Measurements from ENCODE around the gene KCNA2.
A peak's percentile ranks its signal among the peaks of the same experiment; 100 is the strongest.

The KCNA2 gene

DNA sequence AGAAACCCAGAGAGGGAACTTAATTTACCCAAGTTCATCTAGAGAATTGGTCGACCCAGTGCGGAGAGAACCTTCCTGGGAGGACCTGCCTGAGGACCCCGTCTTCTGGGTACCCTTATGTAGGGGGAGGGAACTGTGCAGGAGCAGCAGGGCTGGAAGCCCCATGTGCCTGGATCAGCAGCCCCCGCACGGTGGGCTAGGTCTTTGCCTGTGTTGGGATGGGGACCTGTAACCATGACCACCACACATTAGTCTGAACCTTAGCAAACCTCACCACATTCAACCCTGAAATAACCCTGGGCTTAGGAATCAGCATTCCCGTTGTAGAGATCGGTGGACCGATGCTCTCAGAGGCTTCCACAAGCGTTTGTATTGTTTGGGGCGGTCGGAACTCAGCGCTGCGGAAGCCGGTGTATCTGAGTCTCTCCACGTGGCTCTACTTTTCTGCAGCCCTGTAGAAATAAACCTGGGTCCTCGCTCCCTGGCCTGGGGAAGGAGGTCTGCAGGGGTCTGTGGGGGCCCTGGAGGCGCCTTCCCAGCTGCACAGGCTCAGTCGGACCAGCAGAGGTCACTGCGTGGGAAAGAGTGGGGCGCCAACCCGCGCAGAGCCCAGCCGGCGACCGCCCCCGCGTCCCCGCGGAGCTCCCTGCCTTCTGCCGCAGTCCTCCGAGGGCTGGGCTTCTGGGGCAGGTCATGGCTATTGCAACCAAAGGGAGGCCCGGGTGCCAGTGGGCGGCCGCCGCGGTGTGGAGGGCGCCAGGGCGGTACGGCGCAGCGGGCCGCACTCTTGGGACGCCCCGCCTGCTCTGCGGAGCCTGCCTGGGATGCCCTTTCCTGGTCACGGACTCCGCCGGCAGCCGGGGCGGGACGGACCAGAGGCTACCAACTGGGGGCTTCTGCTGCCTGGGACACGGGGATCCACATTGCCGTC lies 51.0 kb downstream of the KCNA2 start:
- Histone ChIP-seq H3K4me1 (ENCODE audit: insufficient read depth, low read length) (peaks cover 4% of the 10 kb centered on the region; the same call in 1 of the 2 replicates), H3K9ac (ENCODE audit: low read depth, low read length) (peak overlapping the region; percentile 50; the same call in 1 of the 2 replicates), H3K9me3 (ENCODE audit: control insufficient read depth, insufficient read depth, low read length) (no peaks in the 10 kb centered on the region), H3K36me3 (ENCODE audit: insufficient read depth, low read length) (no peaks in the 10 kb centered on the region)

DNA sequence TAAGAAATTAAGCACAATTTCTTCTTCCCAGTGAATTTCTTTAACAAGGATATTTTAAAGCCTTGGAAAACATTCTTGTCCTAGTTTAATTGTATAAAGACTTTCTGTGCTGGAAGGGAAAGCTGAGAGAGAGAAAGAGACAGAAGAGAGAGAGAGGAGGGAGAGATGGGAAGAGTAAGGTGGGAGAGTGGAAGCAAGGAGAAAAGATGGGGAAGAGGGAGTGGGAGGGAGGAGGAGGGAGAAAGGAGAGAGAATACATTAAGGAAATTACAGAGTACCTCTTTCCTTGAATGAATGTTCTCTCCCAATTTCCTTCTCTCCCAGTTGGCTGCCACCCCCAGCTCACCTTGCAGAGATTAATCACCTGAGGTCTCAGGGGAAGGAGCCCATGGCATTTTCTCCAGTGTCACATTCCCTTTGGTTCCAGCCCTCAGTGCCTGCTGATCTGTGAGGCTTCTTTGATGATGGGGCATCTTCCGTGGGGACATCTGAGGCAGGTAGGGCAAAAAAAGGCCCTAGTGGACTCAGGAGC lies 54.8 kb downstream of the KCNA2 start:
- Histone ChIP-seq H3K9ac (ENCODE audit: low read depth, low read length) (no peak overlapping the region), H3K4me1 (ENCODE audit: insufficient read depth, low read length) (0 out of 2 replicates have a peak, but pooled peaks cover 4% of the 10 kb centered on the region), H3K36me3 (ENCODE audit: insufficient read depth, low read length) (no peaks in the 10 kb centered on the region), H3K9me3 (ENCODE audit: control insufficient read depth, insufficient read depth, low read length) (no peaks in the 10 kb centered on the region)

DNA sequence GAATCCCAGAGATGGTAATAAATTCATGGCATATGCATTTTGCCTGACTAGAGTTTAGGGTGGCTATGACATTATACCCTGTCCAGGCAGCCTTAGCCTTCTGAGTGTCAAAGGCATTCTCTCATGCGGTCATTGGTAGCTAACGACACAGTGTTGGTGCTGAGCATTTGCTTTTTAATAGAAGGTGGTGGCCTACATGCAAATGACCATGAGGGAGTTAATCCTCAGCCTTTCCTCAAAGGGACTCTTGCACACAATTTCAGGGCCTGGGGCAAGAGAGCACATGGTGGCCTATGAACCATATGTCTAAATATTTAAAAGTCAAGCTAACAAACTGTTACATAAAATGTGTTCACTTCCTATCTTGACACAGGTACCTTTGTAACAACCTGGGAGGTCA lies 56.3 kb downstream of the KCNA2 start:
- H3K36me3 ChIP-seq (ENCODE audit: insufficient read depth, low read length), result no peaks in the 10 kb centered on the region
- no peaks in the 10 kb centered on the region for H3K9me3 ChIP-seq (ENCODE audit: control insufficient read depth, insufficient read depth, low read length)
- no peak overlapping the region for H3K9ac ChIP-seq (ENCODE audit: low read depth, low read length)
- H3K4me1 ChIP-seq (ENCODE audit: insufficient read depth, low read length), result no peaks in the 10 kb centered on the region

DNA sequence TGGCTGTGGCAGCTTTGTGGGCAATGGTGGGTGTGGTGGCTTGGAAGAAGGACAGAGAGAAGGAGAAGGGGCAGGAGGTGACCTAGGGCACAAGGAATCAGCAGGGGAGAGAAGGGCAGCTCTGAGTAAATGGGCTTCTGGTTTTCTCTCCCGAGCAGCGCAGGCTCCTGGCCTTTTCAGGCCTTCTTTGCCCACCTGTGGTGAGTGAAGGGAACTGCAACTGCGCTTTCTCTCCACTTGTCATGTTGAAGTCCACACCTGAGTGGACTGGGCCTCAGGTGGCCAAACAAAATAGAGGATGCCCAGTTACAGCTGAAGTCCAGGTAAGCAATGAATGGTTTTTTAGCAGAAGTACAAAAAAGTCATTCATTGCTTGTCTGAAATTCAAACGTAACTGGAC lies 57.8 kb downstream of the KCNA2 start:
- H3K9me3 ChIP-seq (ENCODE audit: control insufficient read depth, insufficient read depth, low read length), result no peaks in the 10 kb centered on the region
- no peaks in the 10 kb centered on the region for H3K36me3 ChIP-seq (ENCODE audit: insufficient read depth, low read length)

DNA sequence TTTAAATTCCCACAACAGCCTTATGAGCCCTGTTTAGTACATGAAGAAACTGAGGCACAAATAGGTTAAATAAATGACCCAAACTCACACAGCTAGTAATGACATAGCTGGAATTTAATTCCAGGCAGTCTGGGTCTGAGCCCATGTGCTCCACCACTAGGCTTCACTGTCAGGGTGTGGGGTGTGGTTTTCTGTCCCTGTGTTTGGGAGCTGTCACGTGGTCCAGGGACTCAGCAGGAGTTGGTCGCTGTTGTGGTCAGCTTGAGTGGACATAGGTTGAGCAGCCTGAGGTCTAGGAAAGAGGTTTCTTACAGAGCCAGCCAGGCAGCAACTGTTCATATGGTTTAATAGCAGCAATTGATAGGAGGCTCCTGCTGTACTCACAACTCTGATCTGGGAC lies 59.1 kb downstream of the KCNA2 start:
- H3K9me3 ChIP-seq (ENCODE audit: control insufficient read depth, insufficient read depth, low read length), result no peaks in the 10 kb centered on the region
- no peak overlapping the region for H3K9ac ChIP-seq (ENCODE audit: low read depth, low read length)
- H3K36me3 ChIP-seq (ENCODE audit: insufficient read depth, low read length), result no peaks in the 10 kb centered on the region
- H3K4me1 ChIP-seq (ENCODE audit: insufficient read depth, low read length), result no peaks in the 10 kb centered on the region

More for the DNA sequence above, 57.8 kb downstream of the KCNA2 start:
- Histone ChIP-seq H3K4me1 (ENCODE audit: insufficient read depth, low read length) (no peaks in the 10 kb centered on the region), H3K9ac (ENCODE audit: low read depth, low read length) (no peak overlapping the region)

DNA sequence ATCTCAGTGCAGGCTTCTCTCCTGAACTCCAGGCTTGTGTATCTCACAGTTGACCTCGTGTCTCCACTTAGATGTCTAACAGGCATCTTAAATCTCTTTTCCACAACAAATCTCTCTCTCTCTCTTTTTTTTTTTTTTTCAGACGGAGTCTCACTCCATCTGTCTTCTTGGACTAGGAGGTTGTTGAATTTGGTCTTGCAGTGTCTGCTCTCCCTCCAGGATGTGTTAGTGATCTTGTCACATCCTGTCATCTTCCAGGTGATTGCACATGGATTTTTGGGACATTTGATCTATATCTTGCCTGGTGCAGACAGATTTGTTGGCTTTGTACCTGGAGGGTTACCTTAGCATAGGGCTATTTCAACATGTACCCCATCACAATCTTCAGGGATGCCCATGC lies 60.7 kb downstream of the KCNA2 start:
- Histone ChIP-seq H3K36me3 (ENCODE audit: insufficient read depth, low read length) (no peaks in the 10 kb centered on the region), H3K4me1 (ENCODE audit: insufficient read depth, low read length) (no peaks in the 10 kb centered on the region), H3K9ac (ENCODE audit: low read depth, low read length) (no peak overlapping the region), H3K9me3 (ENCODE audit: control insufficient read depth, insufficient read depth, low read length) (no peaks in the 10 kb centered on the region)

DNA sequence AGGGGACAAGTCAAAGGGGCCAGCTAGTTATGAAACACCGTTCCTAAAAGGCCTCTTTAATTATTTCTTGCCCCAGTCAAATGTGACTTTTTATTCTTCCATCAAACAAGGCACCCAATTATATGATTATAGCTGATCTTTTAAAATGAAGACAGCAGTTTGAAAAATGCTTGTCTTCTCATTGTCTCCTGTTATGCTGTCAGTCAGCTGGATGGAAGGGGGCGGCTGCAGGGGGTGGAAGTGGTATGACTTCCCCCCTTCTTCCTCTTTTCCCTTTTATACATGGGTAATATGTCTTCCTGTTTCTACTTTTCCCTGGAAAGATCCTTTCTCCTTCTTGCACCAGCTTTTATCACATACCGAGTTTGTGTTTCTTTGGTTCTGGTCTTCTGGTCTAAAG lies 61.4 kb downstream of the KCNA2 start:
- no peaks in the 10 kb centered on the region for H3K36me3 ChIP-seq (ENCODE audit: insufficient read depth, low read length)
- no peaks in the 10 kb centered on the region for H3K4me1 ChIP-seq (ENCODE audit: insufficient read depth, low read length)
- H3K9ac ChIP-seq (ENCODE audit: low read depth, low read length), result no peak overlapping the region
- H3K9me3 ChIP-seq (ENCODE audit: control insufficient read depth, insufficient read depth, low read length), result no peaks in the 10 kb centered on the region
